ENCODE data around the gene CASR.

CASR gene

GRCh38 chr3:122253581-122253980 is 70.1 kb downstream of the CASR start (continued):
- TF ChIP-seq ZNF639 (tag by site-specific recombination; IDR thresholded peaks at IDR 0.05), result no peak
- no peak for TF ChIP-seq ZNF280C (tag by site-specific recombination; IDR thresholded peaks at IDR 0.05)
- TF ChIP-seq, protein P1, sequence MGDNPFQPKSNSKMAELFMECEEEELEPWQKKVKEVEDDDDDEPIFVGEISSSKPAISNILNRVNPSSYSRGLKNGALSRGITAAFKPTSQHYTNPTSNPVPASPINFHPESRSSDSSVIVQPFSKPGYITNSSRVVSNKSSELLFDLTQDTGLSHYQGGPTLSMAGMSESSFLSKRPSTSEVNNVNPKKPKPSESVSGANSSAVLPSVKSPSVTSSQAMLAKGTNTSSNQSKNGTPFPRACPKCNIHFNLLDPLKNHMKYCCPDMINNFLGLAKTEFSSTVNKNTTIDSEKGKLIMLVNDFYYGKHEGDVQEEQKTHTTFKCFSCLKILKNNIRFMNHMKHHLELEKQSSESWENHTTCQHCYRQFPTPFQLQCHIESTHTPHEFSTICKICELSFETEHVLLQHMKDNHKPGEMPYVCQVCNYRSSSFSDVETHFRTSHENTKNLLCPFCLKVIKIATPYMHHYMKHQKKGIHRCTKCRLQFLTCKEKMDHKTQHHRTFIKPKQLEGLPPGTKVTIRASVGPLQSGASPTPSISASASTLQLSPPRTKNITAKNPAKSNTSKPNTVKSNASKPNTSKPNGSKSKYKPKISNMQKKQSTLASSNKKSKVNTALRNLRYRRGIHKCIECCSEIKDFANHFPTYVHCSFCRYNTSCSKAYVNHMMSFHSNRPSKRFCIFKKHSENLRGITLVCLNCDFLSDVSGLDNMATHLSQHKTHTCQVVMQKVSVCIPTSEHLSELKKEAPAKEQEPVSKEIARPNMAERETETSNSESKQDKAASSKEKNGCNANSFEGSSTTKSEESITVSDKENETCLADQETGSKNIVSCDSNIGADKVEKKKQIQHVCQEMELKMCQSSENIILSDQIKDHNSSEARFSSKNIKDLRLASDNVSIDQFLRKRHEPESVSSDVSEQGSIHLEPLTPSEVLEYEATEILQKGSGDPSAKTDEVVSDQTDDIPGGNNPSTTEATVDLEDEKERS (tag by site-specific recombination; IDR thresholded peaks at IDR 0.05), result no peak
- TF ChIP-seq MYNN (tag by site-specific recombination; IDR thresholded peaks at IDR 0.05; ENCODE audit: borderline replicate concordance), result no peak
- TF ChIP-seq ZNF23 (tag by site-specific recombination; IDR thresholded peaks at IDR 0.05; ENCODE audit: borderline replicate concordance), result no peak

DNA sequence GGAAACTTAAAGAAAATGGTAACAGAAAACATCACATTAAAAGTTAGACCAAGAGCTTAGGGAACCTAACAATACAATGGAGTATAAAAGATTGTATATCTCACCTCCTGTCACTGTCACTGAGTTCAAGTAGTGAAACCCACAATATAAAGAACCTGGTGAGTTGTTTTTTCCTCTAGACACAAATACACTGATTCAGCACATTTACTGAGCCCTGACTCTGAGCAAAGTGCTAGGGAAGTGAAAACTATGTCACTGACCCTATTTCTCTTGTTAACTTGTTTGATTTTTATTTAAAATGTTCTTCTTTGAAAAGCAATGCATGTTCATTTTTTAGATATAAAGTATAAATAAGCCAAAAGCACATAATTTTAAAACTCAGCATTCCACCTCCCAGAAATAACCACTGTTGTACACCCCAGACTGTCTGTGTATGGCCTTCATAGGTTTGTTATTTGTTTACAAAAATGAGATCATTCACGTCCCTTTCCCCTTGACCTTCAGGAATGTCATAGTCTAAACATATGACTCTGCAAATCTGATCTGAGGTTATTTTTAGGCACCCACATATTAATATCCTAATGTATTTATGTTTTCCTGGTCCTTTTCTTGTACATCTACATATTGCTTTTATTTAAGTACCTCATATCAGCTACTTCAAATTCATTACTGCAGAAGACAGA is 72.4 kb downstream of the CASR start:
- TF ChIP-seq TRIM28 (IDR thresholded peaks at IDR 0.05; ENCODE audit: borderline replicate concordance, low read length) (no peak), ZNF623 (tag by site-specific recombination; IDR thresholded peaks at IDR 0.05) (no peak), ZNF19 (tag by site-specific recombination; IDR thresholded peaks at IDR 0.05; ENCODE audit: low read depth) (no peak), BCL6B (tag by site-specific recombination; IDR thresholded peaks at IDR 0.05) (no peak), ZBTB8A (tag by site-specific recombination; IDR thresholded peaks at IDR 0.05) (no peak), GLIS2 (tag by site-specific recombination; IDR thresholded peaks at IDR 0.05) (no peak), SCRT1 (tag by site-specific recombination; IDR thresholded peaks at IDR 0.05; ENCODE audit: borderline replicate concordance) (no peak), WT1 (tag by site-specific recombination; IDR thresholded peaks at IDR 0.05) (no peak)
- TF ChIP-seq, protein P2, sequence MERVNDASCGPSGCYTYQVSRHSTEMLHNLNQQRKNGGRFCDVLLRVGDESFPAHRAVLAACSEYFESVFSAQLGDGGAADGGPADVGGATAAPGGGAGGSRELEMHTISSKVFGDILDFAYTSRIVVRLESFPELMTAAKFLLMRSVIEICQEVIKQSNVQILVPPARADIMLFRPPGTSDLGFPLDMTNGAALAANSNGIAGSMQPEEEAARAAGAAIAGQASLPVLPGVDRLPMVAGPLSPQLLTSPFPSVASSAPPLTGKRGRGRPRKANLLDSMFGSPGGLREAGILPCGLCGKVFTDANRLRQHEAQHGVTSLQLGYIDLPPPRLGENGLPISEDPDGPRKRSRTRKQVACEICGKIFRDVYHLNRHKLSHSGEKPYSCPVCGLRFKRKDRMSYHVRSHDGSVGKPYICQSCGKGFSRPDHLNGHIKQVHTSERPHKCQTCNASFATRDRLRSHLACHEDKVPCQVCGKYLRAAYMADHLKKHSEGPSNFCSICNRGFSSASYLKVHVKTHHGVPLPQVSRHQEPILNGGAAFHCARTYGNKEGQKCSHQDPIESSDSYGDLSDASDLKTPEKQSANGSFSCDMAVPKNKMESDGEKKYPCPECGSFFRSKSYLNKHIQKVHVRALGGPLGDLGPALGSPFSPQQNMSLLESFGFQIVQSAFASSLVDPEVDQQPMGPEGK (tag by site-specific recombination; IDR thresholded peaks at IDR 0.05), result no peak
- TF ChIP-seq, protein P3, sequence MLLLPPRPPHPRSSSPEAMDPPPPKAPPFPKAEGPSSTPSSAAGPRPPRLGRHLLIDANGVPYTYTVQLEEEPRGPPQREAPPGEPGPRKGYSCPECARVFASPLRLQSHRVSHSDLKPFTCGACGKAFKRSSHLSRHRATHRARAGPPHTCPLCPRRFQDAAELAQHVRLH (tag by site-specific recombination; IDR thresholded peaks at IDR 0.05), result no peak
- no peak overlapping the region for H3K27ac ChIP-seq (ENCODE audit: extremely low read depth, low read depth, low read length)
- no peak overlapping the region for H3K4me3 ChIP-seq (ENCODE audit: low read depth, low read length)
- no peaks in the 10 kb centered on the region for H3K36me3 ChIP-seq (ENCODE audit: control insufficient read depth in 2 of 2, insufficient read depth in 1 of 2, low read length in 2 of 2)
- CTCF ChIA-PET, result interaction anchor here (2.3 kb wide), 1 partner anchor 154 kb away, joined by 10 read pairs; no protein-coding TSS in a partner anchor
- no peaks in the 10 kb centered on the region for H3K4me1 ChIP-seq (ENCODE audit: control insufficient read depth, insufficient read depth, low read length)
- H3K9me3 ChIP-seq (ENCODE audit: control insufficient read depth, insufficient read depth, low read depth, low read length), result no peaks in the 10 kb centered on the region
- POLR2A ChIA-PET, result no interaction called here
